B cell (primary cell): ENCODE results near the gene AP4E1. TPM values are rescaled to one million over a fixed set of nuclear protein-coding genes. Genes with fewer than 3 reads are reported as not detected.

Source experiments
- ATAC-seq: fragments of 200-7000 bp; cut with Tn5 transposase; one replicate; pipeline ENCODE4 v1.10.0; 2021; ENCODE audit warnings: low read depth, mild to moderate bottlenecking, moderate number of reproducible peaks, moderate library complexity
- CTCF ChIA-PET: fragments of 350-600 bp; sonication (Branson Sonifier 250); formaldehyde crosslinking; loops from one replicate; lab custom pipeline; 2021; ENCODE audit warnings: antibody characterized with exemption, inconsistent platforms; lab: Charles Lee
- POLR2A ChIA-PET: fragments of 350-600 bp; sonication (Branson Sonifier 250); formaldehyde crosslinking; loops from one replicate; lab custom pipeline; 2021; ENCODE audit warnings: antibody characterized with exemption; lab: Charles Lee
- DNase-seq: peaks from one replicate; pipeline ENCODE4 v3.0.0; 2013
- H2AFZ ChIP-seq: 2 replicates; pipeline ENCODE4 v1.6.1; 2012; ENCODE audit warnings: mild to moderate bottlenecking, low read depth, low read length; ENCODE audit not compliant: insufficient read depth, poor library complexity, severe bottlenecking
- H3K27ac ChIP-seq, 2 donors: 1 replicate in 1 of 2; 2 replicates in 1 of 2; pipeline ENCODE4 v1.5.1; 2012 to 2013; ENCODE audit warnings: low read length in 2 of 2, mild to moderate bottlenecking in 2 of 2, moderate library complexity in 1 of 2
- H3K27me3 ChIP-seq, 4 experiments: fragments of 200-600 bp in 1 of 4; sonication (generic) in 1 of 4; replicated peaks in 1 of 4; 1 replicate in 2 of 4; 2 replicates in 2 of 4; pipeline versions ENCODE4 v1.6.1 to v1.7.0; 2013 to 2016; ENCODE audit warnings: low read length in 3 of 4, mild to moderate bottlenecking in 2 of 4, mixed read lengths in 1 of 4, moderate library complexity in 1 of 4; ENCODE audit not compliant: insufficient read depth in 4 of 4, control insufficient read depth in 3 of 4; ENCODE audit errors: control extremely low read depth in 1 of 4
- H3K36me3 ChIP-seq, 2 experiments: replicated peaks in 1 of 2; 1 replicate in 1 of 2; 2 replicates in 1 of 2; pipeline versions ENCODE4 v1.6.1 to v1.7.1; 2013; ENCODE audit warnings: low read length in 1 of 2; ENCODE audit not compliant: insufficient read depth in 2 of 2, control insufficient read depth in 1 of 2; ENCODE audit errors: control extremely low read depth in 1 of 2, extremely low read depth in 1 of 2
- H3K4me1 ChIP-seq, 2 donors: fragments of 200-600 bp in 1 of 2; sonication (generic) in 1 of 2; 1 replicate in 1 of 2; 2 replicates in 1 of 2; pipeline versions ENCODE4 v1.5.1 to v1.6.1; 2013 to 2017; ENCODE audit warnings: low read length in 2 of 2; ENCODE audit not compliant: control insufficient read depth in 2 of 2, insufficient read depth in 2 of 2
- H3K4me2 ChIP-seq: replicated peaks from 2 replicates; pipeline ENCODE3; 2012; ENCODE audit warnings: mild to moderate bottlenecking, low read depth, low read length; ENCODE audit not compliant: poor library complexity, severe bottlenecking
- H3K4me3 ChIP-seq, 5 experiments: fragments of 200-600 bp in 1 of 5; sonication (generic) in 1 of 5; 1 replicate in 3 of 5; 2 replicates in 2 of 5; pipeline versions ENCODE4 v1.5.1 to v1.7.0; 2011 to 2016; ENCODE audit warnings: low read length in 4 of 5, mild to moderate bottlenecking in 4 of 5, low read depth in 2 of 5, control low read depth in 1 of 5, moderate library complexity in 1 of 5; ENCODE audit not compliant: insufficient read depth in 1 of 5; ENCODE audit errors: control extremely low read depth in 1 of 5, extremely low read depth in 1 of 5
- H3K79me2 ChIP-seq: fragments of 200-600 bp; sonication (generic); one replicate; pipeline ENCODE4 v1.6.0; 2016; ENCODE audit warnings: low read length; ENCODE audit not compliant: control insufficient read depth, insufficient read depth
- H3K9ac ChIP-seq: fragments of 200-600 bp; sonication (generic); 2 replicates; pipeline ENCODE4 v1.6.1; 2017; ENCODE audit warnings: mild to moderate bottlenecking, low read length, moderate library complexity
- H3K9me3 ChIP-seq, 3 donors: one replicate each; pipeline versions ENCODE4 v1.6.1 to v1.7.1; 2013; ENCODE audit warnings: low read length in 2 of 3; ENCODE audit not compliant: control insufficient read depth in 2 of 3, insufficient read depth in 1 of 3; ENCODE audit errors: control extremely low read depth in 1 of 3
- H4K20me1 ChIP-seq: 2 replicates; pipeline ENCODE4 v1.6.0; 2012; ENCODE audit warnings: mild to moderate bottlenecking, low read length; ENCODE audit not compliant: insufficient read depth, control insufficient read depth, poor library complexity, severe bottlenecking
- H3K27ac Mint-ChIP-seq: one replicate; pipeline ENCODE4 v1.8.0; 2021; ENCODE audit warnings: mixed read lengths
- H3K27me3 Mint-ChIP-seq: one replicate; pipeline ENCODE4 v1.8.0; 2021; ENCODE audit warnings: mixed read lengths
- H3K4me1 Mint-ChIP-seq: one replicate; pipeline ENCODE4 v1.8.0; 2021; ENCODE audit warnings: mixed read lengths
- H3K4me3 Mint-ChIP-seq: one replicate; pipeline ENCODE4 v1.8.0; 2021; ENCODE audit warnings: mixed read lengths
- H3K9me3 Mint-ChIP-seq: one replicate; pipeline ENCODE4 v1.8.0; 2022; ENCODE audit warnings: mixed read lengths; ENCODE audit not compliant: insufficient read depth
- CTCF ChIP-seq: fragments of 200-600 bp; IDR thresholded peaks from one replicate; pipeline ENCODE4 v1.8.0; 2022; ENCODE audit warnings: antibody characterized with exemption, mild to moderate bottlenecking
- EZH2 ChIP-seq: IDR thresholded peaks from 2 replicates; pipeline ENCODE4 v1.6.1; 2012; ENCODE audit warnings: borderline replicate concordance, low read depth, mild to moderate bottlenecking, moderate library complexity, low read length; ENCODE audit not compliant: insufficient read depth, poor library complexity, severe bottlenecking
- WGBS: methylation state at CpG from one replicate; pipeline ENCODE4 v1.1.5; 2013; ENCODE audit warnings: missing lambda C conversion rate; ENCODE audit not compliant: insufficient coverage; 5-methylcytosine and 5-hydroxymethylcytosine counted together
- intact Hi-C: fragments of 100-400 bp; cut with micrococcal nuclease; formaldehyde crosslinking; loops from one replicate; pipeline ENCODE4 v1.10.0; 2022
- polyA plus RNA-seq: library from polyadenylated mRNA; depleted of rRNA; stranded (reverse); fragments of >200 nt; gene quantifications from 2 replicates; pipeline ENCODE4 v1.2.3, GENCODE V29; 2012
- total RNA-seq, 2 donors: library from RNA; stranded (reverse); fragments of 120-200 nt in 1 of 2; gene quantifications; 1 replicate in 1 of 2; 2 replicates in 1 of 2; pipeline versions ENCODE4 v1.2.3 to v1.2.4, GENCODE V29; 2013 to 2022

The AP4E1 gene
- total and polyA plus RNA-seq, 2 donors (not counting 1 experiment from before 2014, with no cell fraction given), result 2.8 to 12.0 TPM

- no peaks in the 10 kb centered on the region for H3K27me3 Mint-ChIP-seq
- no peak for TF ChIP-seq CTCF
- TF ChIP-seq EZH2, result no peak
Measured at GRCh38 chr15:50865515-50866353, 42.7 kb upstream of the AP4E1 start.

GRCh38 chr15:50871832-50872231, 36.7 kb upstream of the AP4E1 start:
- DNase-seq (no peak), ATAC-seq (no peak)
- Histone ChIP-seq H3K4me1 (peaks cover 0 to under 1% of the 10 kb centered on the region in 2 donors), H3K27ac (no peak overlapping the region), H4K20me1 (no peaks in the 10 kb centered on the region), H3K79me2 (no peaks in the 10 kb centered on the region), H3K9ac (no peak overlapping the region), H3K4me2 (no peak overlapping the region), H3K4me3 (no peak overlapping the region), H3K27me3 (no peaks in the 10 kb centered on the region), H3K36me3 (no peaks in the 10 kb centered on the region), H2AFZ (no peak overlapping the region), H3K9me3 (no peaks in the 10 kb centered on the region)
- intact Hi-C loops, result no loop called here
- Mint-ChIP-seq H3K27me3 (no peaks in the 10 kb centered on the region), H3K9me3 (no peaks in the 10 kb centered on the region), H3K4me1 (peaks cover 8% of the 10 kb centered on the region), H3K27ac (no peak overlapping the region), H3K4me3 (no peak overlapping the region)
- CTCF ChIA-PET, result interaction anchor here (1.4 kb wide), 1 partner anchor 9 kb away, joined by 3 read pairs; no protein-coding TSS in a partner anchor
- WGBS, result no CpG with 5 or more reads among the region's 1 CpG
- TF ChIP-seq CTCF (no peak), EZH2 (no peak)
- POLR2A ChIA-PET, result no interaction called here

More at GRCh38 chr15:50865515-50866353, 42.7 kb upstream of the AP4E1 start:
- H3K27me3 ChIP-seq, result no peaks in the 10 kb centered on the region
- no peak for ATAC-seq
- H4K20me1 ChIP-seq, result no peaks in the 10 kb centered on the region
- H3K9ac ChIP-seq, result no peak overlapping the region
- no peak for DNase-seq
- Mint-ChIP-seq H3K4me3 (no peak overlapping the region), H3K27ac (no peak overlapping the region), H3K4me1 (no peaks in the 10 kb centered on the region), H3K9me3 (no peaks in the 10 kb centered on the region)
- H3K4me2 ChIP-seq, result no peak overlapping the region
- H3K27ac ChIP-seq, result no peak overlapping the region
- intact Hi-C loops, result no loop called here
- WGBS, result 100% methylated on average over 2 of the region's 5 CpGs
- POLR2A ChIA-PET, result no interaction called here
- H3K79me2 ChIP-seq, result no peaks in the 10 kb centered on the region
- CTCF ChIA-PET, result interaction anchor here (1.9 to 3.0 kb wide), 2 partner anchors 10 to 190 kb away, joined by 7 to 19 read pairs; no protein-coding TSS in a partner anchor
- no peaks in the 10 kb centered on the region for H3K4me1 ChIP-seq
- no peak overlapping the region for H2AFZ ChIP-seq
- no peak overlapping the region for H3K4me3 ChIP-seq
- H3K36me3 ChIP-seq, result no peaks in the 10 kb centered on the region
- no peaks in the 10 kb centered on the region for H3K9me3 ChIP-seq
